ENCODE data around the gene GUCY1A2.

DNA sequence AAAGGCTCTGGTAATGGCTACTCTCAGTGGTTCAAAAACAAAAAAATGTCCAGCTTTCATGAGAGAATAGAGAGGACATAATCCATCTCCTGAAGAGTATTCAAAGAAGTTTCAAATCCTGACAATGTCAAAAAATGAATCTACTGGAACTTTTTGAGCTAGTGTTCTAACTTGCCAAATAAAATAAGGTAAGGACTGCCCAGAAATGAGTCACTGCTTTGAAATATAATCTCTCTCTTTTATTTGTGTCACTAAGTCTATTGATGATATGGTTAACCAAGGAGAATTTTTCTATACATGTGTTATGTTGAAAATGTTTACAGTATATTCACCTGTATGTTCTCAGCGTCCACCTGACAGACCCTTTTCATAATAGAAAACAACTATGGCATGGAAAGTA lies 3.4 kb downstream of the GUCY1A2 start:
- TF ChIP-seq POLR2A (IDR thresholded peaks at IDR 0.05; ENCODE audit: borderline replicate concordance, extremely low read depth, insufficient read depth, insufficient read length) = no peak
- no peak for TF ChIP-seq SIN3A (IDR thresholded peaks at IDR 0.05; ENCODE audit: low read depth)
